GM21786 (cell line): ENCODE results near the gene OST4.
"Not testable (repeated sequence)": the region's sequence is repeated elsewhere in the genome, so short reads cannot be mapped to it uniquely, and the experiment has no call there.

Experiments
- ATAC-seq: cut with Tn5 transposase; IDR thresholded peaks from one replicate; pipeline ENCODE4 v1.9.1; 2021; ENCODE audit not compliant: unreplicated experiment

Gene OST4

GRCh38 chr2:27071277-27071989 lies at the start of gene OST4:
OST4 (minus strand) TSS chr2:27071654.
- peak; percentile 83 for ATAC-seq

DNA sequence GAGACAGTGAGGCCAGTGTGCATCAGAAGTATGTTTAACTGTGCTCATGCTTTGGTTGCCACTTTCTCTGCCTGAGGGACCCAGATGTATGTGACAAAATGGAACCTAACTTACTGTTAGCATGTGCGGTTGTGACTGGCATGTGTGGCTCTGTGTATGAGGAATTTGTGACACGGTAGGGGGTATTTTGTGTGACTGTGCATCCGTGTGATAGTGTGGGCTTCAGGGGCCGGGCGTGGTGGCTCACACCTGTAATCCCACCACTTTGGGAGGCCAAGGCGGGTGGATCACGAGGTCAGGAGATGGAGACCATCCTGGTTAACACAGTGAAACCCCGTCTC lies 47.8 kb upstream of the OST4 start:
- not testable (repeated sequence) for ATAC-seq

DNA sequence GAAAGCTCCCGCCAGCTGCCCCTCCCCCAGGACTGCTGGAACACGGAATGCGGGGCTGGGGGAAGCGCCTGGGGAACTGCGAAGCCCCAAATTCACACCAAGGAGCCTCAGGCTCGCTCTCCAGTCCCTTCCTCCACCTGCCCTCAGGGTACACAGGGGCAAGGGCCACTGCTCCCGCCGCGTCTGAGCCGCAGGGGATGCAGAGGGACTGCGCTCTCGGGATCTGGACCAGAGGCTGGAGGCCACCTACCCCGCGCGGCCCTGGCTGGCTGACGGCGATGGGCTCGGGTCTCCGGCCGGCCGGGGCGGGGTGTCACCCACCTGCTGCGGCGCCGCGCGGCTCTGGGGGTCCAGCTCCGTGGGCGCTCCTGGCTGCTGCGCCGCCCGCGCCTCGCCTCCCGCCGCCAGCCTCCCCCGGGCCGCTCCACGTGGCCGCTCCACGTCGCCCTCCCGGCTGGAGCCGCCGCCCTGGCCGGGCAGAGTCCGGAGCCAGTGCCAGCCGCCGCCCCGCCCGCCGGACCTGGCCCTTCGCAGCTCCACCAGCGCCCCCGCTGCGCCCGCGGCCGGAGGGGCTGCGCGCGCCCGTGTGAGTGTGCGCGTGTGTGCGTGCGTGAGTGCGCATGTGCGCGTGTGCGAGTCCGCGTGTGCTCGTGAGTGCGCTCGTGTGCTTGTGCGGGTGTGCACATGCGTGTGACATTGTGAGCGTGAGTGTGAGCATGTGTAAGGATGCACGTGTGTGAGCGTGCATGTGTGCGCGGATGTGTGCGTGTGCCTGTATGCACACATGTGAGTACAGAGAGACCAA lies 47.3 kb upstream of the OST4 start, which contains the start of gene CGREF1:
CGREF1 (minus strand) TSS at position 604 of the 805 bp plus-strand sequence. CDS start 14,762 bp downstream, outside the sequence.
- ATAC-seq: no peak

DNA sequence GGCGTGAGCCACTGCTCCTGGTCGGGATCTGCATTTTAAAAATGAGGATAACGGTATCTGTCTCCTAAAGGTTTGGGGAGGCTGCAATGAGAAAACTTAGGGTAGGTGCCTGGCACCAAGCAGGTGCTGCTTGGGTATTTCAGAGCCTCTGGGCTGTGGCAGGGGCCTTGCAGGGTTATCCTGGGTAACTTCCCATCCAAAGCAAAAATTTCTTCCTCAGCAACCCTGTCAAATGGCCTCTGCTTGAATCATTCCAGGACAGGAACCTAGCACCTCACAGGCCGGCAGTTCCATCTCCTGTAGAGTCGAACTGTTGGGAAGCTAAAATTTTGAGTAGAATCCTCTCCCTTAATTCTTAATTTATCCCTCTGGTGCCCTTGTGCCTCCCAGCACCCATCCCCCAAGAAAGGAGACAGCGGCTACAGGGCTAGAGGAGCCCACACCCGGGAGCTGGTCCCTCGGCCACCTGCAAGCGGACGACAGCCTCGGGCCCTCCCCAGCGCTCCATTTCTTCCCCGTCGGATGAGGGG lies 46.6 kb upstream of the OST4 start:
- ATAC-seq: no peak

DNA sequence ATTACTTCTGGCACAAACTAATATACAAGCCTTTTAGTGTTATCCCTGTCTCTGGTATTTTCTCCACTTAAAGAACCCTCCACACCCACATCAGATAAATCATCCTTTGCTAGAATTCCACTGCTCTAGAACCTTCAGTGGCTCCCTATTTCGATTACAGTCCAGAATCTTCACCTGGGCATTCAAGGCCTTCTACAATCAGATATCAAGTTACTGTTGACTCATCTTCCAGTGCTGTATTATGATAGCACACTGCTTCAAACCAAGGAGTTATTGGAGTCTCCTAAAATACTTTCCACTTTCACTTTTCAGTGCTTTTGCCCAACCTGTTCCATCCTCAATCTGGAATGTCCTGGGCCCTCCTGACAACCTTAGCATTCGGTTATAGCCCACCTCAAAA lies 44.1 kb upstream of the OST4 start:
- ATAC-seq: no peak

- ATAC-seq: not testable (repeated sequence)
Observed at GRCh38 chr2:27111392-27112078, 40.1 kb upstream of the OST4 start.

GRCh38 chr2:27110603-27111352 lies 39.3 kb upstream of the OST4 start:
- not testable (repeated sequence) for ATAC-seq

- ATAC-seq: no peak
Observed at GRCh38 chr2:27109083-27109482, 37.6 kb upstream of the OST4 start.

- no peak for ATAC-seq
Observed at GRCh38 chr2:27108221-27108620, 36.8 kb upstream of the OST4 start.

DNA sequence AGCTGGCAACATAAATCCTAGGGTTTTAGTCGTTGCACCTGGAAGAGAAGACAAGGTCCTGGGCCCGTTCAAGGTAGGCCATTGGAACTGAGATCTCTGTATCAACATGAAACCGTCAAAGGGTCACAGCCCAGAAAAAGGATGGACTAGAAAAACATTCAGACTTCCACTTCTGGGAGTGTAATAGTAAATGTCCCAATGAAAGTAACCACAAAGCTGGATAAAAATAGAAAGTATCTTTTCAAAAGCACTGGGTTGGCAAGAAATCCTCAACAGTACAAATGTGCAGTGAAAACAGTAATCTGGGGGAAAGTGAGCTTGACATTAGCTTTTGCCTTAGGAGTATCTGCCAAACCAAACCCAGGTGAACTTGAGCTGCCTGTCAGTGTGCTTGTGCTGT lies 34.5 kb upstream of the OST4 start:
- ATAC-seq: no peak

DNA sequence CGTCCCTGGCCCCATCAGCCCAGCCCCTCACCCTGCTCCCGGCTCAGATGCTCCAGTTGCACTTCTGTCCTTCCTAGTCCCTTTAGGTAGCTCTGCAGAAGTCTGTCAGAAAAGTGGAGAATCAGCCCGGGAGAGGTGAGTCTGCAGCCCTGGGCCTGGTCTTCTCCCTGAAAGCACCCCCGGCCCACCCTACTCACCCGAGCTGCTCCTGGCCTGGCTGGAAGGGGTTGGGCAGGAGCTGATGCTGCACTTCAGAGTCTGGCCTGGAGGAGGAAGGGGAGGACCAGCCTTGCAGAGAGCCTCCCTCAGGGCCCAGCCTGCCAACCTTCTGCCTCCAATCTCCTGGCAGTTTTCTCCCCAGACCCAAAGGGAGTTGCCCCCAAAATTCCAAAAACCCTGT lies 30.9 kb upstream of the OST4 start:
- ATAC-seq: no peak

- ATAC-seq: no peak
Observed at GRCh38 chr2:27100036-27100435, 28.6 kb upstream of the OST4 start.

DNA sequence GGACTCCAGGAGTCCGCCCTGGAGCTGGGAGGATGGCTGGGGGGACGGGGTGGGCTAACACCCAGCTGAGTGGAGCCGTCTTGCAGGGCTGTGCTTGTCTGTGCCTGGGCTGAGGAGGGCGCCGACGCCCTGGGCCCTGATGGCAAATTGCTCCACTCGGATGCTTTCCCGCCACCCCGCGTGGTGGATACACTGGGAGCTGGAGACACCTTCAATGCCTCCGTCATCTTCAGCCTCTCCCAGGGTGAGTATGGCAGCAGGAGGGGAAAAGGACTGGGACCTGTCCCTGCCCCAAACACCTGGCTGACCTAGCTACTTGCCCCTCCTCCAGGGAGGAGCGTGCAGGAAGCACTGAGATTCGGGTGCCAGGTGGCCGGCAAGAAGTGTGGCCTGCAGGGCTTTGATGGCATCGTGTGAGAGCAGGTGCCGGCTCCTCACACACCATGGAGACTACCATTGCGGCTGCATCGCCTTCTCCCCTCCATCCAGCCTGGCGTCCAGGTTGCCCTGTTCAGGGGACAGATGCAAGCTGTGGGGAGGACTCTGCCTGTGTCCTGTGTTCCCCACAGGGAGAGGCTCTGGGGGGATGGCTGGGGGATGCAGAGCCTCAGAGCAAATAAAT lies 28.0 kb upstream of the OST4 start:
- no peak for ATAC-seq

- no peak for ATAC-seq
Observed at GRCh38 chr2:27097341-27097740, 25.9 kb upstream of the OST4 start.

- ATAC-seq: no peak
Observed at GRCh38 chr2:27096748-27097297, 25.4 kb upstream of the OST4 start.

- ATAC-seq: no peak
Observed at GRCh38 chr2:27095745-27096651, 24.5 kb upstream of the OST4 start.

GRCh38 chr2:27095427-27095744 lies 23.9 kb upstream of the OST4 start:
- no peak for ATAC-seq

- no peak for ATAC-seq
Observed at GRCh38 chr2:27094353-27094984, 23.0 kb upstream of the OST4 start.
